A172 (cell line): ENCODE results near the gene MOB3B. TPM values are rescaled to one million over a fixed set of nuclear protein-coding genes. Genes with fewer than 3 reads are reported as not detected.

ENCODE experiments used
- DNase-seq: peaks from one replicate; pipeline ENCODE4 v3.0.0-alpha.2; 2015; ENCODE audit warnings: low spot score
- total RNA-seq: library from RNA; depleted of rRNA; stranded (reverse); fragments of >200 nt; shearing (Covaris generic); gene quantifications from 2 replicates; pipeline ENCODE4 v1.2.3, GENCODE V29; 2014

MOB3B gene
- total RNA-seq, 1 experiment from 2014 or later: 0.02 TPM

DNA sequence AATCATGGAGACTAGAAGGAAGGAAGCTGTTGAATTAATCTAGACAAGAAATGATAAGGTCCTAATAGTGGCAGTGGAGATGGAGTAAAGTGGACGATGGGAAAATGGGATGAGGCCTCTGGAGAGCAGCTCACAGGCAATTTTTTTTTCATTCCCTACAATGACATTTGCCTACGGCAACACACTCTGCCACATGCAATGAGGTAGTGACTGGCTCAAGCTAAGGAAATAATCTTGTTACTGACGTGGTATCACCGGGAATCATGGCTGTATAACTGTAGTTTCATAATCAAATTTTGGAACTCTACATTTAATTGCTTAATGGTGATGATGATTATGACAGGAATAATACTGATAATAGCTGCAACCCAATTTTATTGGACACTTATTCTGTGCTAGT is 12.1 kb upstream of the MOB3B start:
- no peak for DNase-seq

DNA sequence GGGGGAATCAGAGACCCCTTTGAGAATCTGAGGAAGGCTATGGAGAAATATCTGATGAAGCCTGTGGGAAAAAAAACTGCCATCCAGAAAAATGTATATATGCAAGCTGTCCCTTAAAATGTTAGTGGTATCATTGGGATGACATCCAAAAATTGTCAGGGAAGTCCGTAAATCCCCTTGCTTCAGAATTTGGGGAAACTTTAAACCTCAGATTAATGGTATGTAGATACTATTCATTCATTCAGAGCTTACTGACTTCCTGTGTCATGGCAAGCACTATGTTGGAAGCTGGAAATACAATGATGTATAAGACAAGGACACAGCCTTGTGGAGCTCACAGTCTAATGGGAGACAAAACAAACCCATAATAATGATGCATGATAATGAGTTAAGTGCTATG is 10.9 kb upstream of the MOB3B start:
- no peak for DNase-seq

DNA sequence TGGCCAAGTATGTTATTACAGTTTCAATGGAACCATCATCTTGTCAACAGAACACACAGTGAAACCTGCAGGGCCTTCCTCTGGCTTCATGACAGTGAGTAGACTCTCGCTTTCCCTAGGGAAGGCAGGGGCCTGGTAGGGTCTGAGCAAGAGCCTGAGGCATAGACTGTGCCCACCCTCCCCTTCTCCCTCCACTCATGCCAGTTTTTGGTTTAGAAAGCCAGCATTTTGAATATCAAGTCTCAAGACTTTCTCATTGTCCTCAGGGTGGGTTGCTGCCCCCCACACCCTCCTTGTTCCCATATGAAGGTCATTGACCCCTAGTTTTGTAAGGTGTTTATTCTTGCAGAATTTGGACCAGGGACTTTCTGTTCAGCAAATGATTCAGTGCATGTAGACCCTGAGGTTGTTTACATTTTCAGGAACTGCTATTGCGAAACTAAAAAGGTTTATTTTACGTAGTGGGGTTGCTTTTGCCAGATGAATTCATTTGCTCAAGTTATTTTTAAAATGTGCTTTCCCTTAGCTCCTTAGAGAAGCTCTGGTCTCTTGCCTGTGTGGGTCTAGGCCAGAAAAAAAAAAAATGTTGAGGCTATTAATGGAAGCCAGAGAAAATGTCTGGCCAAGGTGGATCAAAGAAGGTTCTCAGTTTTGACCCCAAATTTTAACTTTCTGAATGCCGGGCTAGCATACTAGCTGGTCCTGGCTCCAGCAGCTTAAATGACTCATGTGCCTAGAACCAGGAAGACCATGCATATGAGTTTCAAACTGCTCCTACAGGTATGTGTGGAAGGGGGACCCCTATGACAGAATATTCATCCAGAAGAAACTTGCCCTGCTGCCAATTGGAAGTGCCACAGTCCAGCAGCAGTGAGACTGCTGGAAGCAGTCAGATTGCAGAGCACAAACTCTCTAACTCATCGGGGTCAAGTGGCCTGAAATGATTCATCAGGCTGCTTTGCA is 10.1 kb upstream of the MOB3B start:
- no peak for DNase-seq

DNA sequence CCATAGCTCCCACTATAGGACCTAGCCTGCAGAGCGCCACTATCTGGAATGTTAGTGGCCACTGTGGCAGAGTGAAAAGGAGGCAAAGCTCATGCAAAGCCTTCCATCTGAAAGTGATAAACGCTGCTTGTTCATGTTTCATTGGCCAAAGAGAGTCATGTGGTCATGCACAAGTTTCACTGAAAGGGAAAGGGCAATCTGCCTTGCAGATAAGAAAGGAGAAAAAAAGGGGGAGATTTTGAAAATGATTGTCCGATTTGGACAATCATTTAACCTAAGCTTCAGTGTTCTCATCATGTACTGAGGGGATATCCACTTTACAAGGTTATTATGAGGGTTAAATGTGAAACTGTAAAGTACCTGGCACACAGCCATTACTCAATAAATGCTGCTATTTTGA is 9.0 kb upstream of the MOB3B start:
- no peak for DNase-seq

DNA sequence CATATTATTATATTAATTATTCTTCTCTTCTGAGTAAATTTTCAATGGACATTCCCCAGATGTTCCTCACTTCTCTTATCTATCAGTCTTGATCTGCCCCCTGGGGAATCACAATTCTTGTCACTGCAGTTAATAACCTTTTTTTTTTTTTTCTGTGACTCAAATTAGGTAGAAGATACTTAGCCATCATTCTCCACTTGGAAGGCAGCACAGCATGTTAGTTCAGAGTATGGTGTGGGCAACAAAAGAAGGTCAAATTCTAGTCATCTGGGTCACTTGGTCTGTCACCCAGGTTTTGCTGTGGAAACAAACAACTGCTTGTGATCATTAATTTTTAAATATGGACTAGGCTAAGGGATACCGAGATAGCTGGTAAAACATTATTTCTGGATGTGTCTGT is 8.1 kb upstream of the MOB3B start:
- no peak for DNase-seq

DNA sequence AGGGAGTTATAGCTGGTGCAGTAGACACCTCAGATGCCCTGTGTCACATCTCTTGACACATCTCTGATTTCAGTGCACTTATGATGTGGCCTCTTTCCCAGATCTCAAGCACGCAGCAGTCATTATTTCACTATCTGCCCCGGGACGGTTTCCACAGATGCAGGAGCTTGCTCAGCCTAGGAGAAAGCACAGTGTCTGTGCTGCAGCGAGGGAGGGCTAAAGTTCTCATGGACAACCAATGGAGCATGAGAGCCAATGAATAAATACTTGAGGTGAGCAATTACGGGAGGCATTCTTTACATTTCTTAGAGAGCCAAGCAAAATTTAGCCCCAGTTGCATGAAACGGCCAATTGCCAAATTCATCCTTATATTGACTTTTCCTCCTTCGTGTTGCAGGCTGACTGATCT is 7.4 kb upstream of the MOB3B start:
- DNase-seq: no peak

DNA sequence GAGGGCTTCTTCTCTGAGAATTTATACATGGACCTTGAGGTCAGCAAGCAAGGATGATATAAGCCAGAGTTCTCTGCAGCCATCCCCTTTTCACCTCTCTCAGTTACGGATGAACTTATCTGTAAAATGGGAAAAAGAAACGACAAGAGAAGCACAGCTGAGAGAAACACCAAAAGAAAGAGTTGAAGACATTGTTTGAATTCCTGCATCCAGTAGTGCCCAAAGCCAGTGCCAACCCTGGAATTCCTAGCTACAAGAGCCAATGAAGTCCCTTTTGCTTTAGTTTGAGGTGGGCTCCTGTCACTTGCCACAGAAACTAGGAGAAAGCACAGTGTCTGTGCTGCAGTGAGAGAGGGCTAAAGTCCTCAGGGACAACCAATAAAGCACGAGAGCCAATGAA is 6.6 kb upstream of the MOB3B start:
- no peak for DNase-seq

DNA sequence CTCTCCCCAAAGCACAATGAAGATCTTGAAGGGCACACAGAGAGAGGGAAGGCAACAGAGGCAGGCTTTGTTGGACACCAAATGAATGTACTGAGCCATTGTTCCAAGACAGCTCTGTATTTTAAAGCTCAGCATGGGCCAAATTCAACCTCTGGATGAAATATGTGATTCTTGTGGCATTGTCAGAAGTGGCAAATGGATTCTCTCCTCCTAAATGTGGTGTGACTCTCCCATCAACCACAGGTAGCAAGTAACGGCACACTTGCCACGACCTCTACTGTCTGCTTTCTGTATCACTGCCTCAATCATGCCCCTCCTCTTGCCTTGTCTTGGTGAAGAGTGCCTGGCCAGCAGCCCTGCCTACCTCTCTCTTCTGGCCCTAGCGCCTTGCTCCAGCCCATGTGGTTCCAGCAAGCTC is 6.1 kb upstream of the MOB3B start:
- no peak for DNase-seq

DNA sequence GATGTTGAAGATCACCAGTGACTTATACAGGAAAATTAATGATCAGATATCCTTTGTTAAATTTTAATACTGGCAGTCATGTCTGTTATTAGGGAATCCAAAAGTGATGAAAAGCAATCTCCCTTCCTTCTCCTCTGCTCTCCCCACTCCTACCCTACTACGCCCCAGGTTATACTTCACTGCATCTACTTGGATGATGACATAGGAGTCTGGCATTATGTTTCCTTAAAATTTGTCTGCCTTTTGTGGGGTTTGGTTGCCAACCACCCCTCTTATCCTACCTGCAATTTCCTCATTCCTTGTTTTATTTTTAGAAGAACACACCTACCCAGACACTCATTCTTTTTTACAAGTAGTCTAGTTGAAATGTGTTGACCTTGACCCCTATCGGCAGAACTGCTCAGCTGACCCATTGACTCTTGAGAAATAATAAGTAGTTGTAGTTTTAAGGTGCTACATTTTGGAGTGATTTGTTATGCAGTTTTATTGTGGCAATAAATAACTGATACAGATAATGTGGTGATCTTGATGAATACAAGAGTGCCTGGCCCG is 5.1 kb upstream of the MOB3B start:
- no peak for DNase-seq

DNA sequence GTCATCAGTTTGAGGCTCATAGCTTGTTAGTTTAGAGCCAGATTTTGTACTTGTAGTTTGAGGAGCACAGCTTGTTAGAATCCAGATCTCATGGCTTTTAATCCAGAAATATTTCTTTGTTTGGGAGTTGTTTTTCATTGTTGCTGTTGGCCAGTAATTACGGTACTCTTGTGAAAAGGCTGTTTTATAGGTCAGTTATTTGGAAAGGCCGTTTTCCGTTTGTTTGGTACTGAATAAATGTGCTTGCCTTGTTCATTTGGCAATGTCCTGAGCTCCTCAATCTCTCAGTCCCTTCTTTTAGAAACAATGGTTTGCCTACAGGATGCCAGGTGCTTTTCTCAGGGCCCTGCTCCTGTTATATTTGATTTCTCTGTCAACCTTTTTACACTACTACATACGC is 4.5 kb upstream of the MOB3B start:
- no peak for DNase-seq

DNA sequence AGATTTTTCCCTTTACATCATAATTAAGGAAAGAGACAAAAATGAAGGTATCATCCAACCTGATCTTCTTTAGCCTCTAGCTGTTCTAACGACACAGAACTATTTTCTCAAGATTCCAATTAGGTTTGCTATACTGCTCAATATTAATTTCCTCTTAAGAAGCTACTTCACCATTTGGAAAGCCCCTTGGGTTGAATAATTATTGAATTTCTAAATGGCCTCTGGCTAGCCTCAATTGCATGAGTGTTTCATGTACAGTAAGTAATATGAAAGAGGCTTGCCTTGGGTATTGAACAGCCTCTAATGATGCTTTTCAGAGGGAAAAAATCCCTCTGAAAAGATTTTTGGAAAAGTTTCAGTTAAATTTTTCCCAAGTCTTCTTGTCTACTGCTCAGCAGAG is 3.7 kb upstream of the MOB3B start:
- no peak for DNase-seq

DNA sequence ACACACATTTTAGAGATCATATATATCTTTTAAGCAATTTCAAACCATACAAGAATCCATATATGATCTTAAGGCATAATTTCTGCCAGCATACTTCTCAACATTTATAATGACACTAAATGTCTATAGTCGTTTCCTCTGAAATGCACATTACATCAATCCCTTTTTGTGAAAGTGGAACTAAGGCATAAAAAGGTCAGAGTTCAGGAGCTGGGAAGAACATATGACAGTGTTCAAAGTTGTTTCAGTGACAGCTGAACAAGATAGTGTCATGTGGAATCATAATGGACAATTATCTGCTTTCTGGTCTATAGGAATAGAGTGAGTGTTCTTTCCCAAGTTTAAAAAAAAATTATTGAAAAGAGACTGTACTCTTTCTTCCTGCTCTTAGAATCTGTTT is 2.4 kb upstream of the MOB3B start:
- DNase-seq: no peak

DNA sequence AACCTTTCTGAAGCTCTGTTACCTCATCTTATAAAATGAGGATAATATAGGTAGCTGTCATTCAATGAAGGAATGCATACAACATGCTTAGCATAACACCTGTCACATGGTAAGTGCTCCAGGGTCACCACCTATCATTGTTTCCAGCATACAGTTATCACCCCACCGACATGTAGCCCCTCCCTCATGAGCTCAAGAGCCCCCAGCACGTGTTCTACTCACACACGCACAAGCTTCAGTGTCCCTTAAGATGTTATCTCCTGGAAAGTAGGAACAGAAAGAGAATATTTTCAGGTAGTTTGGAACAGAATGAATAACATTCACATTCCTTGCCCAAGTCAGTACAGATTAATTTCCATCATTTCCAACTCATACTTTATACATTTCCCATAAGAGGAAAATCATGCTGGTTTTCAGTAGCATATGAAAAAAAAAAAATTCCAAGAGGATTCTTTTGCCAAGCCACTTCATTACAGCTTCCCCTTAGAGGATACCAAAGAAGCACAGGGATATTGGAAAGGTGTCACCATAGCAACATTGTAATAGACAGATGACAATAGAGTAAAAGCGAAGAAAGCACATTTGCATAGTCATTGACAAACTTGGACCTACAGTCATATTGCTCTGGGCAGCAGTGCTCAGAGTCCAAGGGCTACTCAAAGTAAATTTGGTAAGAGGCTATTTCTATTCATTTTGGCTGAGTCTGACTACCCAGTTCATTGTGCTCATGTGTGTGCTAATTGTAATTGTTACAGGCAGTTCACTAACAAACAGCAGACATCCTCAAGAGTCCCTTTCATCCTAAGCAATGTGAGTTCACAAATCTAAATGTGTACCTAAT is 1.5 kb upstream of the MOB3B start:
- DNase-seq: no peak

DNA sequence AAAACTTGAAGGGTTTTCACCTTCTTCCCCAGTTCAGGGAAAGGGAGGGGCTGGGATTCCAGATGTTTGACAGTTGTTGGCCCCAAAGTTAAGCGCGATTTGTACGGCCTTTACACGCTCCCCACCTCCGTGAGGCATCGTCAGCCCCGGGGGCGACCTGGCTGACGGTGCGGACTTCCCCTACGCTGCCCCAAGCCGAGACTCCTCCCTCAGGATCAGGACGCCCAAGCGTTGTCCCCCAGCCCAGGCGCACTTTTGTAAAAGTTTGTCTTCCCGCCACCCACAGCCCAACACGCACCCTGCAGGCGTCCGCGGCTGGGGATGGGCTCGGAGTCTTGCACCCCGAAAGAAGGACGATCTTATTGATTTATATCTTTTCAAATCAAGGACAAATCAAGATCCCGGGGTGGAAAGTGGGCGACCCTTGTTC is 713 bp downstream of the MOB3B start:
- no peak for DNase-seq

DNA sequence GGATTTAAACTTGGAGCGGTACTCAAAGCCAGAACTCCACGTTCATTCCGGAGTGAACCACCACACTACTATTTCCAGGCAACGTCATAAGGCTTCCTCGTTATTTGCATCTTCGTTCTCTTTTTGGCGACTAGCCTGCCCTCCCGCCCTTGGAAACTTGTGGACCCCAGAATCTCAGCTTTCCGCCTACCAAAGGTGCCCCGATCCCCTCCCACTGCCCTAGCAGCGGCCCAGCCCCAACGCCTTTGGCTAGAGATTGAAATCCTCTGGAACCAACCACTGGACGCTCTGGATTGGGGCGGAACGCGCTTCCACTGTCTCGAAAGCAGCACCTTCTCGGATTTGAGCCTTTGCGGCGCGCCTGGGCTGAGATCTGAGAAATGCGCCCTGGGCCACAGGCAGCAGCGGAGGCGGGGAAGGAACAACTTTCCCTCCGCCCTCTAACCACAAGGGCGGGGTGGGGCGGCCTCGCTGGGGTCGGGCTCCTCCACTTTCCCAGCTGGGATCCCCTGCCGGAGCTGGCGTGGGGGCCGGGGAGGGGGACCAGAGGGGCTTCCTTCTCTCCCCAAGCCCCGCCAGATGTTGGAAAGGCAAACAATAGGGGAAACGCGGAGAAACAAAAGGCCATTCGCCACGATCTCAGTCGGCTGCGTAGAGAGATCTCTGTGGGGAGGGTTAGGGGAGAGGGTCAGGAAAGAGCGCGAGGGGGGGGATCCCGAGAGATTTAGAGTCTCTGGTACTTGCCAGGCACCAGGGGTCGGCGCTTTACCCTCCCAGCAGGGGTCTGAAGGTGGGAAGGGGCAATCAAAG is 1.3 kb downstream of the MOB3B start:
- peak; percentile 5 for DNase-seq

DNA sequence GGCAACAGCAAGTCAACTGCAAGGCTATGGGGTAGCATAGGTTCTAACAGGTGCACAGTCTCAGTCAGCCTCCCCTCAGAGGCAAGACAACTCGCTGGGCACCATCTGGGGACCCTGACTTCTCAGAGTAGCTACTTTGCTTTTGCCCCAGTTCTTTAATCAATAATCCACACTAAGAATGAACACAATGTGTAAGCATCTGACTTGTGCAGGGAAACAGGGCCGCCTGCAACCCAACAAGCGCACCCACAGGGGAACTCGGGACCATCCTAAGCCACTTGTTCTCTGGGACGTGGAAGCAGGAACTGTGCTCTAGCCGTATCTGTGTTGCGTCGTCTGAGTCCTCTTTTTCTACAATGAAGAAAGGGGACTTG is 1.9 kb downstream of the MOB3B start:
- no peak for DNase-seq

DNA sequence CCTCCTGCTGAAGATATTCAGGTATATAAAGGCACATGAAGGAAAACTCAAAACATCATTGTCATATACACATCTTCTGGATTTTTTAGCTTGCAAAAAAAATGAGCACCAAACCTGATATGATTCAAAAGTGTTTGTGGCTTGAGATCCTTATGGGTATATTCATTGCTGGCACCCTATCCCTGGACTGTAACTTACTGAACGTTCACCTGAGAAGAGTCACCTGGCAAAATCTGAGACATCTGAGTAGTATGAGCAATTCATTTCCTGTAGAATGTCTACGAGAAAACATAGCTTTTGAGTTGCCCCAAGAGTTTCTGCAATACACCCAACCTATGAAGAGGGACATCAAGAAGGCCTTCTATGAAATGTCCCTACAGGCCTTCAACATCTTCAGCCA is 5.4 kb downstream of the MOB3B start, which contains the start of gene IFNK:
Gene IFNK, plus strand, starts transcription at position 55 of the 400 bp plus-strand sequence. Its CDS starts 47 bp downstream, at position 102.
- no peak for DNase-seq

DNA sequence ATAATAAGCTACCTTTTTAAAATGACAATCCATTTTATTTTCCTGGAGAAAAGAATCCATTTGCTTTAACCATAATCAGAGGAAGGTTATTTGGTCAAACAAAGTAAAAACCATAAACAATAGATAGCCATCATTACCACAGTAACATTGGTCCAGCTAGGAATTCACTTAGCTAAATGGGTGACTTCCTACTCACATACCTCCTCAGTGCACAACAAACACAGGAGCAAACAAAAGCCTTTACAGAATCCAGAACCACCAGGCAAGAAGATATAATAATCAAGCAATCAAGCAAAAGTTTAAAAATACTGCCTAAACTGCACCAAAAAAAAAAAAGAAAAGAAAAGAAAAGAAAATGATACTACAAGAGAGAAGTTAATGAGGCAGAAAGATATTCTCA is 6.5 kb downstream of the MOB3B start:
- DNase-seq: no peak

DNA sequence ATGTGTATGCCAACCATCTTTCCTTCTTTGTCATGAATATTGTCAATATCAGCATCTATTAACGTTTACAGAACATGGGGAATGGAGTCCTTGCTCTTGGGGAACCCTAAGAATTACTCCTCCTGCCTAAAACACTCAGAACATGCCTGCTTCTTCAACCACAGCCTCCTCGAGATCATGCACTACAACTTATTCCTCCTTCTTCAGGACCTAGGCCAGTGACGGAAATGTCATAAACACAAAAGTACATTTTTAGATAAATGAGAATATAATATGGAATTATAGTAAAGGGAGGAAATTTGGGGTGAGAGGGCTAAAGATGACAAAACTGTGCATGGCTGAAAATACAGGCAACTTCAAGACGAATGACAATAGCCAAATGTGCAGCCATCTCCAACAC is 8.6 kb downstream of the MOB3B start:
- no peak for DNase-seq

DNA sequence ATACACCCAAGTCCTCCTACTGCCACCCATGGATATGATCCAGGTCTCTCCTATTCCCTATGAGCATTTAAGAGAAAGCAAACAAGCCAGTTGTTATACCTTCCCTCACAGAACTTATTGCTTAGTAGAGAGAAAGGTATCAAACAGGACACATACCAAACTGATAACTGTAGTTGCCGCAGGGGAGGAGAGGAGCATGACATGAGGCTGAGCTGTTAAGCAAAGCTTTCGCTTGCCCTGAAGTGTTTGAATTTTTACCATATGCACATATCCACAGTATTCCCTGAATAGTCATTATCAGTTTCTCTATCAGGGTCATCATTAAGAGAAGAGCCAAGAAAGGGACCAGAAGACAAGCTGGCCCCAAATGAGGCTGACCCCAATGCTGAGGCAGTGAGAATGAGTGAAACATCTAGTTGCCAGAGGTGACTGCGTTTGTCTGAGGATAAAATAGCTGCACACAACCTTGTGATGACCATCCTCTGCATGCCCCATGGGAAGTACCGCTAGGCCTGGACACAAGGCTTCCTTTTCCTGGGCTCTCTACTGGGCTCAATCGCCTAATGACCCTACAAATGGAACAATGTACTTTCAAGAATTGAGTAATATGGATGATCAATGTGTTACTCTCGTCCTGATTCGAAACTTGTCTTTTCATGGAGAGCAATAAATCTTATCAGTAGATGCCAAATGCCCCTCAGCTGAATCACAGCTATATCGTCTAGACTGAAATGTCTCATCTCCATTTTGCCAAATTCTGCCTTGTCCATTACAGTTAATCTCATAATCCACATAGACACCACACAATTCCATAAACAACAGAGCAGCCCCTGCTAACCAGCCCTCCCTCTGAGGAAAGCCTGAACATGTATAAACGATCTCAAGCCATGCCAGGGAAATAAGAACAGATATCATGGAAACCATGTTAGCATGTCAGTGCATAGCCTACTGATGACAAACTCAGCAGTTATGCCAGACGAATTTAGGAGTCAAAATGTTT is 9.8 kb downstream of the MOB3B start:
- DNase-seq: no peak
